PC-9 (cell line): ENCODE measurements around the gene XRCC3. TPM values are rescaled to one million over a fixed set of nuclear protein-coding genes. Genes with fewer than 3 reads are reported as not detected.

Experiments used
- BruUV-seq: library from RNA; stranded (reverse); fragments of 400-500 nt; replicated peaks from 2 replicates; lab custom pipeline; 2021; lab: Mats Ljungman, UMichigan
- CTCF ChIA-PET: fragments of 300-600 bp; sonication (Branson Sonifier 250); formaldehyde crosslinking; loops from one replicate; lab custom pipeline; 2022; ENCODE audit warnings: antibody characterized with exemption; lab: Charles Lee
- POLR2A ChIA-PET: fragments of 300-600 bp; sonication (Branson Sonifier 250); formaldehyde crosslinking; loops from one replicate; lab custom pipeline; 2022; ENCODE audit warnings: antibody characterized with exemption; ENCODE audit not compliant: unreplicated experiment; lab: Charles Lee
- DNase-seq, 2 experiments: peaks; one replicate each; pipeline versions ENCODE4 v3.0.0 to v3.0.0-alpha.2; 2015 to 2022; ENCODE audit warnings: mixed read lengths in 1 of 2
- H2AFZ ChIP-seq: fragments of 200-600 bp; sonication (generic); 2 replicates; pipeline ENCODE4 v1.8.1; 2017; ENCODE audit warnings: antibody characterized with exemption
- H3F3A ChIP-seq: fragments of 200-600 bp; sonication (generic); 2 replicates; pipeline ENCODE4 v1.8.1; 2017; ENCODE audit warnings: antibody characterized with exemption, mild to moderate bottlenecking, low read depth; ENCODE audit not compliant: insufficient read depth
- H3K27ac ChIP-seq: fragments of 200-600 bp; sonication (generic); 2 replicates; pipeline ENCODE4 v1.6.1; 2016; ENCODE audit warnings: mixed run types
- H3K27me3 ChIP-seq: fragments of 200-600 bp; sonication (generic); 2 replicates; pipeline ENCODE4 v1.6.1; 2016; ENCODE audit warnings: low read depth, mixed run types; ENCODE audit not compliant: insufficient read depth
- H3K36me3 ChIP-seq: fragments of 200-600 bp; sonication (generic); 2 replicates; pipeline ENCODE4 v1.6.1; 2016; ENCODE audit warnings: low read depth, mixed run types
- H3K4me1 ChIP-seq: fragments of 200-600 bp; sonication (generic); replicated peaks from 2 replicates; pipeline ENCODE4 v1.6.1; 2016; ENCODE audit warnings: mixed run types; ENCODE audit not compliant: insufficient read depth
- H3K4me2 ChIP-seq: fragments of 200-600 bp; sonication (generic); 2 replicates; pipeline ENCODE4 v1.6.1; 2017; ENCODE audit warnings: mixed run types
- H3K4me3 ChIP-seq: fragments of 200-600 bp; sonication (generic); 2 replicates; pipeline ENCODE4 v1.6.1; 2016; ENCODE audit warnings: mixed run types
- H3K79me2 ChIP-seq: fragments of 200-600 bp; sonication (generic); 2 replicates; pipeline ENCODE4 v1.6.1; 2017; ENCODE audit warnings: low read depth, mixed run types
- H3K9me2 ChIP-seq: fragments of 200-600 bp; sonication (generic); 2 replicates; pipeline ENCODE4 v1.8.1; 2017; ENCODE audit warnings: mild to moderate bottlenecking; ENCODE audit not compliant: insufficient read depth
- H3K9me3 ChIP-seq: fragments of 200-600 bp; sonication (generic); 2 replicates; pipeline ENCODE4 v1.8.1; 2016; ENCODE audit warnings: low read depth; ENCODE audit not compliant: insufficient read depth
- H4K20me1 ChIP-seq: fragments of 200-600 bp; sonication (generic); 2 replicates; pipeline ENCODE4 v1.8.1; 2017; ENCODE audit not compliant: insufficient read depth
- EZH2 ChIP-seq: fragments of 200-600 bp; sonication (generic); IDR thresholded peaks from 2 replicates; pipeline ENCODE4 v1.8.0; 2017; ENCODE audit warnings: antibody characterized with exemption, low read depth
- intact Hi-C: fragments of 100-400 bp; cut with micrococcal nuclease; formaldehyde crosslinking; loops from one replicate; pipeline ENCODE4 v1.10.0; 2022; ENCODE audit not compliant: unreplicated experiment
- total RNA-seq: library from RNA; stranded (reverse); gene quantifications from 2 replicates; pipeline ENCODE4 v1.2.3, GENCODE V29; 2021
- TF ChIP-seq, protein P1 (sequence below): fragments of 200-600 bp; sonication (generic); conservative IDR thresholded peaks from 2 replicates; pipeline ENCODE4 v1.6.1; 2017; ENCODE audit warnings: mixed run types, antibody characterized with exemption, mild to moderate bottlenecking, moderate library complexity

Gene XRCC3
- total RNA-seq, 1 experiment from 2014 or later: 65.1 TPM

DNA sequence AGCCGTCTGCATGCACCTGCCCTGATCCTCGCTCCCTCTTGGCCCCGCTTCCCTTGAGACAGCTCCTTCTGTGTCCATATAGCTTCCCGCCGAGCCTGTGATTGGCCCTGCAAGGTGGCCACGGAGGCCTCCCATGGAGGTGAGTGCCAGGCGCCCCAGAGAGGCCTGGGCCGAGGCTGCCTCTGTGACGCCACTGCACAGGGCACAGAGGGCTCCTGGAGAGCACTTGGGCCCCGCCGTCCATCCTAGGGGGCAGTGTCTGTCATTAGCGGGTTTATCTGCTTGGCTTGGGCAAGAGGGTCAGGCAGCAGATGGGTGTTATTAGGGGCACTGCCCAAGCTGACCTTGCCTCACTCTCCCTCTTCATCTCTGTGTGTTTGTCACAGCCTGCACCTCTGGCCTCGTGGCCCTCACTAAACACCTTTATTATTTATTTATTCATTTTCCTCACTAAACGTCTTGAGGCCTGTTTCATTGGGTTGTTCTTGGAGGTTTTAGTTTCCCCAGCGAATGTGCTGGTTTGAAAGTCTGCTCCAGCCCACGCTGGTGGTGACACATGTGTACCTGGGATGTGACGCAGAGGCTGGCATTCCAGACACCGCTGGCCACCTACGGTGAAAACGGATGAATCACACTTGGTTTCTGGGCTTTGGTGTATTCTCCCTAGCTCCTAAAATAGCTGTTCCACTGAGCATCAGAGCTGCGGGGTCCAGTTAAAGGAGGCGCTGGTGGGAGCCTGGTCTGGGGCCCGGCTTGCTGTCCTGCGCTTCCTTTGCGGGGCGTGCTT lies 6.3 kb upstream of the XRCC3 start:
- CTCF ChIA-PET: interaction anchor here (0.7 kb wide), 3 partner anchors 29 to 147 kb away, joined by 5 to 7 read pairs (median 7); no protein-coding TSS in a partner anchor
- Histone ChIP-seq H3K36me3 (no peaks in the 10 kb centered on the region), H2AFZ (no peak overlapping the region), H4K20me1 (peaks cover 58% of the 10 kb centered on the region), H3F3A (peaks cover 14% of the 10 kb centered on the region; the same call in 1 of the 2 replicates), H3K79me2 (peaks cover 75% of the 10 kb centered on the region), H3K27ac (peak overlapping the region; percentile 34), H3K4me3 (no peak overlapping the region), H3K4me1 (peaks cover 23% of the 10 kb centered on the region), H3K4me2 (peak overlapping the region; percentile 26), H3K9me2 (no peaks in the 10 kb centered on the region), H3K27me3 (no peaks in the 10 kb centered on the region), H3K9me3 (no peaks in the 10 kb centered on the region)
- TF ChIP-seq, protein P1, sequence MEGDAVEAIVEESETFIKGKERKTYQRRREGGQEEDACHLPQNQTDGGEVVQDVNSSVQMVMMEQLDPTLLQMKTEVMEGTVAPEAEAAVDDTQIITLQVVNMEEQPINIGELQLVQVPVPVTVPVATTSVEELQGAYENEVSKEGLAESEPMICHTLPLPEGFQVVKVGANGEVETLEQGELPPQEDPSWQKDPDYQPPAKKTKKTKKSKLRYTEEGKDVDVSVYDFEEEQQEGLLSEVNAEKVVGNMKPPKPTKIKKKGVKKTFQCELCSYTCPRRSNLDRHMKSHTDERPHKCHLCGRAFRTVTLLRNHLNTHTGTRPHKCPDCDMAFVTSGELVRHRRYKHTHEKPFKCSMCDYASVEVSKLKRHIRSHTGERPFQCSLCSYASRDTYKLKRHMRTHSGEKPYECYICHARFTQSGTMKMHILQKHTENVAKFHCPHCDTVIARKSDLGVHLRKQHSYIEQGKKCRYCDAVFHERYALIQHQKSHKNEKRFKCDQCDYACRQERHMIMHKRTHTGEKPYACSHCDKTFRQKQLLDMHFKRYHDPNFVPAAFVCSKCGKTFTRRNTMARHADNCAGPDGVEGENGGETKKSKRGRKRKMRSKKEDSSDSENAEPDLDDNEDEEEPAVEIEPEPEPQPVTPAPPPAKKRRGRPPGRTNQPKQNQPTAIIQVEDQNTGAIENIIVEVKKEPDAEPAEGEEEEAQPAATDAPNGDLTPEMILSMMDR: no peak; the same call in 1 of the 2 replicates
- no peak for TF ChIP-seq EZH2
- intact Hi-C loops: loop anchor here (2.0 kb wide), 1 partner anchor 29 kb away; no protein-coding TSS in a partner anchor
- no TSS peak for BruUV-seq
- POLR2A ChIA-PET: no interaction called here
- peak; percentile 74 to 88 for DNase-seq

DNA sequence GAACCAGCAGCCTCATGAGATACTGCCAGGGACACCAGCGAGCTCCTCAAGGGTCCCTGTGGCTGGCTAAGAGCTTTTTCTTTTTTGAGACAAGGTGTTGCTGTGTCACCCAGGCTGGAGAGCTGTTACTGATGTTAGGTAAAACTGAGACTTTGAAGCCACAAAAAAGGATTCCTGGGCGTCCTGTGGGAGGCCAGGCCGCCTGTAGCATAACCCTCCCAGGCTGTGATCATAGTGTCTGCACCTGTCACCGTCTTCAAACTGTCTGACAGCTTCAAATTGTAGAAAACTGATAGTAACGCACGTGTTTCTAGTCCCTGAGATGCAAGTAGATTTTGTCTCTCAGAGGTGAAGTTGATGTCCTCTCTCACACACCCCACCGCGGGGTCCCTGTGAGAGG lies 4.5 kb upstream of the XRCC3 start:
- peaks cover 43% of the 10 kb centered on the region for H4K20me1 ChIP-seq
- H3K4me1 ChIP-seq: peaks cover 25% of the 10 kb centered on the region
- ChIA-PET CTCF (interaction anchor here (0.6 kb wide), 2 partner anchors 120 to 123 kb away, joined by 6 to 8 read pairs; no protein-coding TSS in a partner anchor), POLR2A (interaction anchor here (0.5 kb wide), 1 partner anchor 123 kb away, joined by 17 read pairs; no protein-coding TSS in a partner anchor)
- no peaks in the 10 kb centered on the region for H3K27me3 ChIP-seq
- no peak overlapping the region for H3K4me2 ChIP-seq
- peaks cover 73% of the 10 kb centered on the region for H3K79me2 ChIP-seq
- H3K27ac ChIP-seq: no peak overlapping the region
- no peaks in the 10 kb centered on the region for H3K9me2 ChIP-seq
- H3K9me3 ChIP-seq: no peaks in the 10 kb centered on the region
- intact Hi-C loops: loop anchor here (2.0 kb wide), 1 partner anchor 27 kb away; no protein-coding TSS in a partner anchor
- H3K36me3 ChIP-seq: no peaks in the 10 kb centered on the region
- DNase-seq: no peak
- TF ChIP-seq, protein P1: no peak
- no peak for TF ChIP-seq EZH2
- BruUV-seq: no TSS peak
- H3K4me3 ChIP-seq: no peak overlapping the region
- H2AFZ ChIP-seq: no peak overlapping the region
- peaks cover 14% of the 10 kb centered on the region; the same call in 1 of the 2 replicates for H3F3A ChIP-seq

DNA sequence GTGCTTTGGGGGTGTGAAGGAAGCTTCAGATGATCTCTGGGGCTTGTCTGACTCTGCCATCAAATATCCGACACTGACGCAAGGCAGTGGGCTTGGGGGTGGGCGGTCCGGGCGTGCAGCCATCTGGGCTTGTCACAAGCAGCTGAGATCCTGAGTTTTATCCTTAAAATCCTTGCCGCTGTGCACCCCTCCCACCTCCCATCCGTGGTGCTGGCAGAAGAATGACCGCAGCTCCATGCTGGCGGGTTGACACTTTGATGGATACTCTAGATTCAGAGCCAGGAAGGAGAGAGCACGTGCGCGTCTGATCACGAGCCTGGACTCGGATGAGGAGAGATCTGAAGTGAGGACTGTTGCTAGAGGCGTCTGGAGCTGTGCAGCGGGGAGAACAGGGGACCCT lies 3.3 kb upstream of the XRCC3 start:
- ChIA-PET CTCF (interaction anchor here (0.6 kb wide), 2 partner anchors 29 to 58 kb away, joined by 3 to 5 read pairs; no protein-coding TSS in a partner anchor), POLR2A (interaction anchor here (0.6 kb wide), 1 partner anchor 791 kb away, joined by 4 read pairs; no protein-coding TSS in a partner anchor)
- no TSS peak for BruUV-seq
- intact Hi-C loops: no loop called here
- H3K27ac ChIP-seq: no peak overlapping the region
- H3K4me3 ChIP-seq: no peak overlapping the region
- H2AFZ ChIP-seq: no peak overlapping the region
- H3F3A ChIP-seq: peaks cover 22% of the 10 kb centered on the region; the same call in 1 of the 2 replicates
- DNase-seq: no peak
- peaks cover 34% of the 10 kb centered on the region for H3K4me1 ChIP-seq
- H3K4me2 ChIP-seq: no peak overlapping the region
- no peaks in the 10 kb centered on the region for H3K27me3 ChIP-seq
- no peaks in the 10 kb centered on the region for H3K36me3 ChIP-seq
- H3K9me2 ChIP-seq: no peaks in the 10 kb centered on the region
- H4K20me1 ChIP-seq: peaks cover 36% of the 10 kb centered on the region
- H3K79me2 ChIP-seq: peaks cover 83% of the 10 kb centered on the region
- H3K9me3 ChIP-seq: no peaks in the 10 kb centered on the region
- TF ChIP-seq EZH2: no peak
- TF ChIP-seq, protein P1: no peak
